B cell (primary cell): ENCODE data around the gene MARK4. TPM values are rescaled to one million over a fixed set of nuclear protein-coding genes. Genes with fewer than 3 reads are reported as not detected.

Source experiments
- ATAC-seq: fragments of 200-7000 bp; cut with Tn5 transposase; one replicate; pipeline ENCODE4 v1.10.0; 2021; ENCODE audit warnings: low read depth, mild to moderate bottlenecking, moderate number of reproducible peaks, moderate library complexity
- CTCF ChIA-PET: fragments of 350-600 bp; sonication (Branson Sonifier 250); formaldehyde crosslinking; loops from one replicate; lab custom pipeline; 2021; ENCODE audit warnings: antibody characterized with exemption, inconsistent platforms; lab: Charles Lee
- POLR2A ChIA-PET: fragments of 350-600 bp; sonication (Branson Sonifier 250); formaldehyde crosslinking; loops from one replicate; lab custom pipeline; 2021; ENCODE audit warnings: antibody characterized with exemption; lab: Charles Lee
- DNase-seq: peaks from one replicate; pipeline ENCODE4 v3.0.0; 2013
- H2AFZ ChIP-seq: 2 replicates; pipeline ENCODE4 v1.6.1; 2012; ENCODE audit warnings: mild to moderate bottlenecking, low read depth, low read length; ENCODE audit not compliant: insufficient read depth, poor library complexity, severe bottlenecking
- H3K27ac ChIP-seq, 2 donors: 1 replicate in 1 of 2; 2 replicates in 1 of 2; pipeline ENCODE4 v1.5.1; 2012 to 2013; ENCODE audit warnings: low read length in 2 of 2, mild to moderate bottlenecking in 2 of 2, moderate library complexity in 1 of 2
- H3K27me3 ChIP-seq, 4 experiments: fragments of 200-600 bp in 1 of 4; sonication (generic) in 1 of 4; replicated peaks in 1 of 4; 1 replicate in 2 of 4; 2 replicates in 2 of 4; pipeline versions ENCODE4 v1.6.1 to v1.7.0; 2013 to 2016; ENCODE audit warnings: low read length in 3 of 4, mild to moderate bottlenecking in 2 of 4, mixed read lengths in 1 of 4, moderate library complexity in 1 of 4; ENCODE audit not compliant: insufficient read depth in 4 of 4, control insufficient read depth in 3 of 4; ENCODE audit errors: control extremely low read depth in 1 of 4
- H3K36me3 ChIP-seq, 2 experiments: replicated peaks in 1 of 2; 1 replicate in 1 of 2; 2 replicates in 1 of 2; pipeline versions ENCODE4 v1.6.1 to v1.7.1; 2013; ENCODE audit warnings: low read length in 1 of 2; ENCODE audit not compliant: insufficient read depth in 2 of 2, control insufficient read depth in 1 of 2; ENCODE audit errors: control extremely low read depth in 1 of 2, extremely low read depth in 1 of 2
- H3K4me1 ChIP-seq, 2 donors: fragments of 200-600 bp in 1 of 2; sonication (generic) in 1 of 2; 1 replicate in 1 of 2; 2 replicates in 1 of 2; pipeline versions ENCODE4 v1.5.1 to v1.6.1; 2013 to 2017; ENCODE audit warnings: low read length in 2 of 2; ENCODE audit not compliant: control insufficient read depth in 2 of 2, insufficient read depth in 2 of 2
- H3K4me2 ChIP-seq: replicated peaks from 2 replicates; pipeline ENCODE3; 2012; ENCODE audit warnings: mild to moderate bottlenecking, low read depth, low read length; ENCODE audit not compliant: poor library complexity, severe bottlenecking
- H3K4me3 ChIP-seq, 5 experiments: fragments of 200-600 bp in 1 of 5; sonication (generic) in 1 of 5; 1 replicate in 3 of 5; 2 replicates in 2 of 5; pipeline versions ENCODE4 v1.5.1 to v1.7.0; 2011 to 2016; ENCODE audit warnings: low read length in 4 of 5, mild to moderate bottlenecking in 4 of 5, low read depth in 2 of 5, control low read depth in 1 of 5, moderate library complexity in 1 of 5; ENCODE audit not compliant: insufficient read depth in 1 of 5; ENCODE audit errors: control extremely low read depth in 1 of 5, extremely low read depth in 1 of 5
- H3K79me2 ChIP-seq: fragments of 200-600 bp; sonication (generic); one replicate; pipeline ENCODE4 v1.6.0; 2016; ENCODE audit warnings: low read length; ENCODE audit not compliant: control insufficient read depth, insufficient read depth
- H3K9ac ChIP-seq: fragments of 200-600 bp; sonication (generic); 2 replicates; pipeline ENCODE4 v1.6.1; 2017; ENCODE audit warnings: mild to moderate bottlenecking, low read length, moderate library complexity
- H3K9me3 ChIP-seq, 3 donors: one replicate each; pipeline versions ENCODE4 v1.6.1 to v1.7.1; 2013; ENCODE audit warnings: low read length in 2 of 3; ENCODE audit not compliant: control insufficient read depth in 2 of 3, insufficient read depth in 1 of 3; ENCODE audit errors: control extremely low read depth in 1 of 3
- H4K20me1 ChIP-seq: 2 replicates; pipeline ENCODE4 v1.6.0; 2012; ENCODE audit warnings: mild to moderate bottlenecking, low read length; ENCODE audit not compliant: insufficient read depth, control insufficient read depth, poor library complexity, severe bottlenecking
- H3K27ac Mint-ChIP-seq: one replicate; pipeline ENCODE4 v1.8.0; 2021; ENCODE audit warnings: mixed read lengths
- H3K27me3 Mint-ChIP-seq: one replicate; pipeline ENCODE4 v1.8.0; 2021; ENCODE audit warnings: mixed read lengths
- H3K4me1 Mint-ChIP-seq: one replicate; pipeline ENCODE4 v1.8.0; 2021; ENCODE audit warnings: mixed read lengths
- H3K4me3 Mint-ChIP-seq: one replicate; pipeline ENCODE4 v1.8.0; 2021; ENCODE audit warnings: mixed read lengths
- H3K9me3 Mint-ChIP-seq: one replicate; pipeline ENCODE4 v1.8.0; 2022; ENCODE audit warnings: mixed read lengths; ENCODE audit not compliant: insufficient read depth
- CTCF ChIP-seq: fragments of 200-600 bp; IDR thresholded peaks from one replicate; pipeline ENCODE4 v1.8.0; 2022; ENCODE audit warnings: antibody characterized with exemption, mild to moderate bottlenecking
- EZH2 ChIP-seq: IDR thresholded peaks from 2 replicates; pipeline ENCODE4 v1.6.1; 2012; ENCODE audit warnings: borderline replicate concordance, low read depth, mild to moderate bottlenecking, moderate library complexity, low read length; ENCODE audit not compliant: insufficient read depth, poor library complexity, severe bottlenecking
- WGBS: methylation state at CpG from one replicate; pipeline ENCODE4 v1.1.5; 2013; ENCODE audit warnings: missing lambda C conversion rate; ENCODE audit not compliant: insufficient coverage; 5-methylcytosine and 5-hydroxymethylcytosine counted together
- intact Hi-C: fragments of 100-400 bp; cut with micrococcal nuclease; formaldehyde crosslinking; loops from one replicate; pipeline ENCODE4 v1.10.0; 2022
- polyA plus RNA-seq: library from polyadenylated mRNA; depleted of rRNA; stranded (reverse); fragments of >200 nt; gene quantifications from 2 replicates; pipeline ENCODE4 v1.2.3, GENCODE V29; 2012
- total RNA-seq, 2 donors: library from RNA; stranded (reverse); fragments of 120-200 nt in 1 of 2; gene quantifications; 1 replicate in 1 of 2; 2 replicates in 1 of 2; pipeline versions ENCODE4 v1.2.3 to v1.2.4, GENCODE V29; 2013 to 2022

The MARK4 gene
- total and polyA plus RNA-seq, 2 donors (not counting 1 experiment from before 2014, with no cell fraction given): 13.5 to 36.2 TPM

- no peak overlapping the region for H3K9ac ChIP-seq
- WGBS: 23% methylated on average over 8 of the region's 17 CpGs
- H3K4me1 Mint-ChIP-seq: peaks cover 3% of the 10 kb centered on the region
- no peaks in the 10 kb centered on the region for H3K9me3 Mint-ChIP-seq
- DNase-seq (no peak), ATAC-seq (no peak)
- intact Hi-C loops: no loop called here
- H3K4me2 ChIP-seq: no peak overlapping the region
- H3K27ac Mint-ChIP-seq: no peak overlapping the region
- H3K79me2 ChIP-seq: no peaks in the 10 kb centered on the region
- ChIA-PET POLR2A (no interaction called here), CTCF (interaction anchor here (0.7 kb wide), 1 partner anchor 297 kb away, joined by 3 read pairs; no protein-coding TSS in a partner anchor)
- H3K4me3 Mint-ChIP-seq: no peak overlapping the region
- H3K27me3 ChIP-seq: peaks cover 0 to 21% (median 5%) of the 10 kb centered on the region in 4 experiments
- H3K4me1 ChIP-seq: no peaks in the 10 kb centered on the region
- TF ChIP-seq CTCF: no peak
- TF ChIP-seq EZH2: no peak
- H4K20me1 ChIP-seq: no peaks in the 10 kb centered on the region
- H3K9me3 ChIP-seq: no peaks in the 10 kb centered on the region
- peaks cover 38% of the 10 kb centered on the region for H3K27me3 Mint-ChIP-seq
- no peak overlapping the region for H3K27ac ChIP-seq
- H3K36me3 ChIP-seq: no peaks in the 10 kb centered on the region
- H2AFZ ChIP-seq: no peak overlapping the region
- H3K4me3 ChIP-seq: no peak overlapping the region
Observed at GRCh38 chr19:45211751-45212381, 39.2 kb upstream of the MARK4 start.

GRCh38 chr19:45213031-45213430 is 38.0 kb upstream of the MARK4 start:
- Mint-ChIP-seq H3K27ac (no peak overlapping the region), H3K27me3 (peaks cover 41% of the 10 kb centered on the region), H3K9me3 (no peaks in the 10 kb centered on the region), H3K4me3 (no peak overlapping the region), H3K4me1 (peaks cover 3% of the 10 kb centered on the region)
- H3K79me2 ChIP-seq: no peaks in the 10 kb centered on the region
- no peaks in the 10 kb centered on the region for H3K9me3 ChIP-seq
- no peak overlapping the region for H3K4me3 ChIP-seq
- intact Hi-C loops: no loop called here
- 86% methylated on average over 23 of the region's 23 CpGs for WGBS
- no peaks in the 10 kb centered on the region for H4K20me1 ChIP-seq
- H3K4me1 ChIP-seq: no peaks in the 10 kb centered on the region
- DNase-seq (no peak), ATAC-seq (no peak)
- ChIA-PET POLR2A (no interaction called here), CTCF (no interaction called here)
- peaks cover 0 to 31% (median 9%) of the 10 kb centered on the region in 4 experiments for H3K27me3 ChIP-seq
- H3K4me2 ChIP-seq: no peak overlapping the region
- no peaks in the 10 kb centered on the region for H3K36me3 ChIP-seq
- H3K9ac ChIP-seq: no peak overlapping the region
- TF ChIP-seq CTCF: no peak
- no peak overlapping the region for H2AFZ ChIP-seq
- H3K27ac ChIP-seq: no peak overlapping the region
